Measurements from ENCODE around the gene MAPKAP1. TPM values are rescaled to one million over a fixed set of nuclear protein-coding genes. Genes with fewer than 3 reads are reported as not detected.

Gene MAPKAP1
- total RNA-seq, 4 donors from 2014 or later = 76.5 to 141 (median 87.5) TPM

GRCh38 chr9:125393426-125393825 is 313.6 kb downstream of the MAPKAP1 start:
- no peak for ATAC-seq
- WGBS, 2 donors (ENCODE audit: low coverage in 1 of 2) = 83 to 95% methylated on average over 1 to 3 of the region's 3 CpGs
- no peak overlapping the region for H3K4me3 ChIP-seq
- no peaks in the 10 kb centered on the region for H3K27me3 ChIP-seq
- no peak overlapping the region for H3K27ac ChIP-seq
- no peaks in the 10 kb centered on the region for H3K4me1 ChIP-seq
- TF ChIP-seq POLR2A (IDR thresholded peaks at IDR 0.05) = no peak
- no peak for TF ChIP-seq CTCF (IDR thresholded peaks at IDR 0.05)
- no peak for TF ChIP-seq EP300 (IDR thresholded peaks at IDR 0.05)
- TF ChIP-seq POLR2AphosphoS5 (IDR thresholded peaks at IDR 0.05) = no peak
- no peaks in the 10 kb centered on the region for H3K36me3 ChIP-seq
- H3K9me3 ChIP-seq = no peaks in the 10 kb centered on the region

DNA sequence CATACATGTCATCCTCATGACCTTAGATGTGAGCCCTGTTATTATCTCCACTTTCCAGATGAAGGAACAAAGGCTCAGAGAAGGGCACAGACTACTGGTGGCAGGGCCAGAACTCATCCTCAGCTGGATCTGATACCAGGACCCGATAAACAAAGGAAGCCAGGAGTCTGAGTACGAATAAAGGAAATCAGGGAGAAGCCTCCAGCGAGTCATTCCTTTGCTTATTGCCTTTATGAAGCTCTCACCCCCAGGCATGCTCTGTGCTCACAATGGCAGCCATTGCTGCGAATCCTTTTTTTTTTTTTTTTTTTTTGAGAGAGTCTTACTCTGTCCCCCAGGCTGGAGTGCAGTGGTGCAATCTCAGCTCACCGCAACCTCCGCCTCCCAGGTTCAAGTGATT is 315.3 kb downstream of the MAPKAP1 start:
- Histone ChIP-seq H3K4me1 (no peaks in the 10 kb centered on the region), H3K27me3 (no peaks in the 10 kb centered on the region), H3K9me3 (no peaks in the 10 kb centered on the region), H3K4me3 (no peak overlapping the region), H3K36me3 (no peaks in the 10 kb centered on the region), H3K27ac (no peak overlapping the region)
- TF ChIP-seq EP300 (IDR thresholded peaks at IDR 0.05) (no peak), POLR2A (IDR thresholded peaks at IDR 0.05) (no peak), POLR2AphosphoS5 (IDR thresholded peaks at IDR 0.05) (no peak)
- no peak for ATAC-seq
- WGBS, 2 donors (ENCODE audit: low coverage in 1 of 2) = 87 to 97% methylated on average over 4 to 5 of the region's 6 CpGs

GRCh38 chr9:125388978-125389377 is 318.0 kb downstream of the MAPKAP1 start:
- no peaks in the 10 kb centered on the region for H3K27me3 ChIP-seq
- no peak for TF ChIP-seq EP300 (IDR thresholded peaks at IDR 0.05)
- TF ChIP-seq POLR2A (IDR thresholded peaks at IDR 0.05) = no peak
- no peak for TF ChIP-seq CTCF (IDR thresholded peaks at IDR 0.05)
- no peak for TF ChIP-seq POLR2AphosphoS5 (IDR thresholded peaks at IDR 0.05)
- H3K27ac ChIP-seq = no peak overlapping the region
- 49 to 58% methylated on average over 5 of the region's 6 CpGs for whole genome bisulfite sequencing, 2 donors (ENCODE audit: low coverage in 1 of 2)
- no peaks in the 10 kb centered on the region for H3K4me1 ChIP-seq
- H3K4me3 ChIP-seq = no peak overlapping the region
- ATAC-seq = no peak
- H3K36me3 ChIP-seq = no peaks in the 10 kb centered on the region
- no peaks in the 10 kb centered on the region for H3K9me3 ChIP-seq

GRCh38 chr9:125387861-125388524 is 319.0 kb downstream of the MAPKAP1 start:
- 89 to 100% methylated on average over 3 to 5 of the region's 14 CpGs for WGBS, 2 donors (ENCODE audit: low coverage in 1 of 2)
- H3K27ac ChIP-seq = no peak overlapping the region
- H3K4me3 ChIP-seq = no peak overlapping the region
- no peaks in the 10 kb centered on the region for H3K9me3 ChIP-seq
- H3K27me3 ChIP-seq = no peaks in the 10 kb centered on the region
- no peaks in the 10 kb centered on the region for H3K4me1 ChIP-seq
- no peaks in the 10 kb centered on the region for H3K36me3 ChIP-seq
- TF ChIP-seq EP300 (IDR thresholded peaks at IDR 0.05) = no peak
- TF ChIP-seq POLR2A (IDR thresholded peaks at IDR 0.05) = no peak
- TF ChIP-seq CTCF (IDR thresholded peaks at IDR 0.05) = no peak
- TF ChIP-seq POLR2AphosphoS5 (IDR thresholded peaks at IDR 0.05) = no peak
- ATAC-seq = no peak

Small RNA genes within 50 kb of the gene (small RNA-seq; reads per million reads assigned to genes)
- 0 reads per million in 4 donors for gene RF00017

Other genes with a start within 250 kb of the MAPKAP1 start
- gene PBX3, start 40.2 kb upstream of the MAPKAP1 start, total RNA-seq = 10 to 100 TPM; 59.9 to 81.4 (median 71.8) TPM

Data from gastroesophageal sphincter (tissue), 4 donors.